ENCODE measurements around the gene PHGDH. TPM values are rescaled to one million over a fixed set of nuclear protein-coding genes. Genes with fewer than 3 reads are reported as not detected.

Gene PHGDH
- total and polyA plus RNA-seq, 2 experiments from 2014 or later, result 257 to 298 TPM

DNA sequence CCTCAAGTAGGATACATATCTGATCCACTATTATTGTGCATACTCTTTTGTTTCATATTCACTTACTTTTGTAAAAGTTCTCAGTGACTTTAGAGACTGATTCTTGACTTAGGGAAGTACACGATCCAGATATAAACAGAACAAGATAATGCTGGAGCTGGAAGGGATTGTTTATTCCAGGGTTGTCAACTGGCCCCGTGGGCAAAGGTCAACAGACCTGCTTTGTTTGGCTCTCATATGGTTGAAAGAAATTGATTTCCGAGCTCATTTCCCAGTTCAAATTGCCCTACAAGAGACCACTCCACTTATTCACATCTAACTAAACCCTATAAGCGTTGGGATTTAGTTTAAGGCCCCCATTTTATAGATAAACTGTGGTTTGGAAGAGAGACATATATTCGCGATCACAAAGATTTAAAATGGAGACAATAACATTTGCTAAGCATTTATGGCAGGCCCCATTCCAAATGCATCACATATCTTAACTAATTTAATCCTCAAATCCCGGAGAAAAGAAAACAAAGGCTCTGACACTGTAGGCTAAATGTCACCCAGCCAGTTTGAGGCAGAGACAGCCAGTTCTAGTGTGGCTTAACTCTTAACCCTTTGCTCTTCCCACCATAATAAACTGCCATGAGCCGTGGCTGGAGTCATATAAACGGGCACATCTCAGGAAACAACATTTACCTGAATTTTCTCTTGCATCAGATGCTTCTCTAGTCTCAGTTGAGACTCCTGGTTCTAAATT is 78.9 kb downstream of the PHGDH start:
- 45 to 51% methylated on average over 9 of the region's 9 CpGs for WGBS, 2 experiments (ENCODE audit: low coverage in 1 of 2, low lambda C conversion rate in 2 of 2, missing lambda C conversion rate in 2 of 2)
- Histone ChIP-seq H3K9ac (no peak overlapping the region), H3K79me2 (ENCODE audit: insufficient read depth) (no peaks in the 10 kb centered on the region), H4K20me1 (ENCODE audit: insufficient read depth) (no peaks in the 10 kb centered on the region), H3K27ac (no peak overlapping the region), H2AFZ (no peak overlapping the region), H3K36me3 (ENCODE audit: low read depth) (no peaks in the 10 kb centered on the region), H3K9me2 (ENCODE audit: insufficient read depth) (no peaks in the 10 kb centered on the region), H3F3A (ENCODE audit: insufficient read depth) (no peaks in the 10 kb centered on the region), H3K27me3 (replicated peaks; ENCODE audit: insufficient read depth) (no peaks in the 10 kb centered on the region), H3K4me3 (no peak overlapping the region), H3K4me1 (ENCODE audit: insufficient read depth) (peaks cover 12% of the 10 kb centered on the region; the same call in 1 of the 2 replicates), H3K9me3 (ENCODE audit: low read depth) (no peaks in the 10 kb centered on the region), H3K4me2 (ENCODE audit: unreplicated experiment) (no peak overlapping the region)
- DNase-seq, result no peak
- TF ChIP-seq EZH2 (IDR thresholded peaks at IDR 0.05; ENCODE audit: insufficient read depth, poor library complexity, severe bottlenecking) (no peak), EZH2phosphoT487 (IDR thresholded peaks at IDR 0.05; ENCODE audit: insufficient read depth, low read depth) (no peak)
- in situ Hi-C loops (cut with MboI), result no loop called here

DNA sequence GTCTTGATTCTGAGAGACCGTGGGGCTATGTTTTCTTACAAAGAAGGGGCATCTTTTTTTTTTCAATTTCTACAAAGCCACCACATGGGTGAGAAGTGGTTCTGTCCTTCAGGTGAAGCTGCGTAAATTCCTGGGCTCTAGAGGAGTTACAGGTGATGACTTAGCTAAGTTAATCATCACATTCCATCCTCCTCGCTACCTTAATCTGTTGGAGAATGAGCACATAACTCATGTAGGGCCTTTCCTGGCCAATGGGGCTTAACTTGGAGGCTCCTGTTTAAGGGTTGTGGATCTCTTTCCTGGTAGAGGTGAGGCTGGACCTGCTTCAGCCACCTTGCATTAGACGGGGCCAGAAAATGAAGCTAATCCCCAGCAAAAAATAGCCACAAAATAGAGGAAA is 79.6 kb downstream of the PHGDH start:
- whole genome bisulfite sequencing, 2 experiments (ENCODE audit: low coverage in 1 of 2, low lambda C conversion rate in 2 of 2, missing lambda C conversion rate in 2 of 2), result 92 to 96% methylated on average over 4 of the region's 4 CpGs
- H3K4me2 ChIP-seq (ENCODE audit: unreplicated experiment), result no peak overlapping the region

More for the DNA sequence above, 79.6 kb downstream of the PHGDH start:
- Histone ChIP-seq H4K20me1 (ENCODE audit: insufficient read depth) (no peaks in the 10 kb centered on the region), H3K79me2 (ENCODE audit: insufficient read depth) (no peaks in the 10 kb centered on the region), H3K36me3 (ENCODE audit: low read depth) (no peaks in the 10 kb centered on the region), H3K4me3 (no peak overlapping the region), H3K9ac (no peak overlapping the region), H3K27me3 (replicated peaks; ENCODE audit: insufficient read depth) (no peaks in the 10 kb centered on the region), H2AFZ (no peak overlapping the region), H3K27ac (no peak overlapping the region), H3K9me2 (ENCODE audit: insufficient read depth) (no peaks in the 10 kb centered on the region), H3F3A (ENCODE audit: insufficient read depth) (no peaks in the 10 kb centered on the region), H3K4me1 (ENCODE audit: insufficient read depth) (peaks cover 12% of the 10 kb centered on the region; the same call in 1 of the 2 replicates), H3K9me3 (ENCODE audit: low read depth) (no peaks in the 10 kb centered on the region)
- TF ChIP-seq EZH2phosphoT487 (IDR thresholded peaks at IDR 0.05; ENCODE audit: insufficient read depth, low read depth) (no peak), EZH2 (IDR thresholded peaks at IDR 0.05; ENCODE audit: insufficient read depth, poor library complexity, severe bottlenecking) (no peak)
- DNase-seq, result no peak
- in situ Hi-C loops (cut with MboI), result no loop called here

Other genes with a start within 250 kb of the PHGDH start
- gene HSD3B1, start 204.7 kb upstream of the PHGDH start, total RNA-seq (2014; rRNA removed; shearing (Covaris generic)), result not detected in 2 replicates
- not detected in 2 replicates for gene HSD3B1, start 204.7 kb upstream of the PHGDH start, polyA plus RNA-seq (2016; fragmentation: Nextera tagmentation; extraction: Ambion mirVana)
- 8.5 and 9.1 TPM in 2 replicates for gene ZNF697, start 63.7 kb upstream of the PHGDH start, total RNA-seq (2014; rRNA removed; shearing (Covaris generic))
- gene ZNF697, start 63.7 kb upstream of the PHGDH start, polyA plus RNA-seq (2016; fragmentation: Nextera tagmentation; extraction: Ambion mirVana), result 0.55 and 0.71 TPM in 2 replicates
- not detected in 2 replicates for gene HMGCS2, start 57.0 kb downstream of the PHGDH start, total RNA-seq (2014; rRNA removed; shearing (Covaris generic))
- gene HMGCS2, start 57.0 kb downstream of the PHGDH start, polyA plus RNA-seq (2016; fragmentation: Nextera tagmentation; extraction: Ambion mirVana), result not detected in 2 replicates
- gene REG4, start 99.5 kb downstream of the PHGDH start, total RNA-seq (2014; rRNA removed; shearing (Covaris generic)), result not detected in 2 replicates
- gene REG4, start 99.5 kb downstream of the PHGDH start, polyA plus RNA-seq (2016; fragmentation: Nextera tagmentation; extraction: Ambion mirVana), result not detected in 2 replicates
- gene ADAM30, start 184.6 kb downstream of the PHGDH start, total RNA-seq (2014; rRNA removed; shearing (Covaris generic)), result not detected in 2 replicates
- gene ADAM30, start 184.6 kb downstream of the PHGDH start, polyA plus RNA-seq (2016; fragmentation: Nextera tagmentation; extraction: Ambion mirVana), result not detected in 2 replicates

Data from GM23248 (cell line).